ENCODE data around the gene FBXL13.

Gene FBXL13

DNA sequence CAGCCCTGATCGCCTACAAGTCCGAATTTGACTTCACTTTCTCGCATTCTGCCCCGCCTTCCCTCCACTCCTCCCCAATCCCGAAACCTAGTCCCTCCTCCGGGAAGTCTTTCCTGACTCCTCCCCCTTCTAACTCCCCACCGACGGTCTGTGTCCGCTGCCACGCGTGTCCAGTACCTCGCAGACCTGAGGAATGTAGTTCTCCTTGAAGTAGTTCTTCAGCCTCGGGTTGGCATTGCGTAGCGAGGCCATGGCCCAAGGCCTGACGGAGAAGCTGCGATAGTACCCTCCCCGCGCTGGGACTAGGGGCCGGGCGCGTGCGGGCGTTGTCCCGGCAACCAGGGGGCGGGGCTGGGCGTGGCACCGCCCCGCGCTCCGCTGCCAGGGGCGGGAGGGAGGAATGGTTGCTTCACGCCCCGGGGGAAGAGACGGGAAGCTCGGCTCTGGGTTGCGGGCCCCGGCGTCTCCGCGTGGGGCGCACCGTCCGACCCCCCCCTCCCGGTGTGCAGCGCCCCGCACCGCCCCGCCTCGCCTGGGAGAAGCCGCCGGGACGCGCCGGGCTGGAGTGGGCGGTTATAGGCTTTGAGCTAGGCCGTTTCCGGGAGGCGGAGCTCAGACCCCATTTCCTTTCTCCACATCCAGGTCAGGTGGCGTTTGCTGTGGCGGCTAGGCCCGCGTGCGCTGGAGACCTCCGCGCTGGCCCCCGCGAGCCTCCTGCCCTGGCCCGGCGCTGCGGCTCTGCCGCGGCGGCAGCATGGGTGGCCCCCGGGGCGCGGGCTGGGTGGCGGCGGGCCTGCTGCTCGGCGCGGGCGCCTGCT lies at the start of gene FBXL13, which contains the start of gene ARMC10:
Gene FBXL13, minus strand, starts transcription at position 278 of the 818 bp plus-strand sequence.
Gene ARMC10, plus strand, starts transcription at position 622 of the 818 bp plus-strand sequence. Its CDS starts 133 bp downstream, at position 755.
- peak; percentile 72 for DNase-seq (ENCODE audit: low read depth)
- H3K4me3 ChIP-seq (ENCODE audit: low read length), result peak within 1 kb of the TSS; percentile 89
- TF ChIP-seq, protein P1, sequence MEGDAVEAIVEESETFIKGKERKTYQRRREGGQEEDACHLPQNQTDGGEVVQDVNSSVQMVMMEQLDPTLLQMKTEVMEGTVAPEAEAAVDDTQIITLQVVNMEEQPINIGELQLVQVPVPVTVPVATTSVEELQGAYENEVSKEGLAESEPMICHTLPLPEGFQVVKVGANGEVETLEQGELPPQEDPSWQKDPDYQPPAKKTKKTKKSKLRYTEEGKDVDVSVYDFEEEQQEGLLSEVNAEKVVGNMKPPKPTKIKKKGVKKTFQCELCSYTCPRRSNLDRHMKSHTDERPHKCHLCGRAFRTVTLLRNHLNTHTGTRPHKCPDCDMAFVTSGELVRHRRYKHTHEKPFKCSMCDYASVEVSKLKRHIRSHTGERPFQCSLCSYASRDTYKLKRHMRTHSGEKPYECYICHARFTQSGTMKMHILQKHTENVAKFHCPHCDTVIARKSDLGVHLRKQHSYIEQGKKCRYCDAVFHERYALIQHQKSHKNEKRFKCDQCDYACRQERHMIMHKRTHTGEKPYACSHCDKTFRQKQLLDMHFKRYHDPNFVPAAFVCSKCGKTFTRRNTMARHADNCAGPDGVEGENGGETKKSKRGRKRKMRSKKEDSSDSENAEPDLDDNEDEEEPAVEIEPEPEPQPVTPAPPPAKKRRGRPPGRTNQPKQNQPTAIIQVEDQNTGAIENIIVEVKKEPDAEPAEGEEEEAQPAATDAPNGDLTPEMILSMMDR (conservative IDR thresholded peaks at IDR 0.05; ENCODE audit: low read depth, low read length), result no peak

DNA sequence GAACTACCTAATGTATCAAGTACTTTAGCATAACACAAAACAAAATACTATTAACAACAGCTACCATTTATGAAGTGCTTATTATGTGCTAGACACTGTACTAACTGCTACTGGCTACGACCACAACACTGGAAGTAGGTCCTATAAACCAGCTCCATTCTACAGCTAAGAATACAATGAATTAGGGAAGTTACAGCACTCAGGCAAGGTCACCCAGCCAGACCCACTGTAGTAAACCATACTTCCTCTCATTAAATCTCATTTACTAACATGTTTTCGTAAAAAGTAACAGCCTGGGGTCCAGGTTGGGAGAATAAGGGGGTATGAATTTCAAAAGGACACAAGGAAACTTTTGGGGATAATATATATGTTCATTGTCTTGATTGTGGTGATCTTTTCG lies 48.9 kb upstream of the FBXL13 start:
- TF ChIP-seq, protein P1 (conservative IDR thresholded peaks at IDR 0.05; ENCODE audit: low read depth, low read length), result no peak
- no peak overlapping the region for H3K4me3 ChIP-seq (ENCODE audit: low read length)
- DNase-seq (ENCODE audit: low read depth), result no peak

DNA sequence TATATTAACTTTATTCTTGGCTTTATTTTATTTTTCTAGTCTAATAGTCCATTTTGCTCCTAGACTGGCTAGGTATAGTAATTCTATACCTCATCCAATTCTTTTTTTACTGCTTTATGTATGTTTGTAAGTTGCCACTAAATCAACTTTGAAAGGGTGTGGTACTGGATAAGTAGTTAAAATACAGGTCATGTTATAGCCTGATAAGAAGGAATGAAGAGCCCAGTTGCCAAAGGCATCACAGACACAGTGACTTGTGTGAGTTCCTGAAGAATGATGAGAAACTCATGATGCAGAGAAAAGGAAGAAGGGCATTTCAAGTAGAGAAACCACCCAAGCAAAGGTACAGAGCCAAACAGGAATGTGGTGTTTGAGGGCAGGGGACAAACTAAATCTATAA lies 47.0 kb upstream of the FBXL13 start:
- no peak for DNase-seq (ENCODE audit: low read depth)
- TF ChIP-seq, protein P1 (conservative IDR thresholded peaks at IDR 0.05; ENCODE audit: low read depth, low read length), result no peak
- no peak overlapping the region for H3K4me3 ChIP-seq (ENCODE audit: low read length)

DNA sequence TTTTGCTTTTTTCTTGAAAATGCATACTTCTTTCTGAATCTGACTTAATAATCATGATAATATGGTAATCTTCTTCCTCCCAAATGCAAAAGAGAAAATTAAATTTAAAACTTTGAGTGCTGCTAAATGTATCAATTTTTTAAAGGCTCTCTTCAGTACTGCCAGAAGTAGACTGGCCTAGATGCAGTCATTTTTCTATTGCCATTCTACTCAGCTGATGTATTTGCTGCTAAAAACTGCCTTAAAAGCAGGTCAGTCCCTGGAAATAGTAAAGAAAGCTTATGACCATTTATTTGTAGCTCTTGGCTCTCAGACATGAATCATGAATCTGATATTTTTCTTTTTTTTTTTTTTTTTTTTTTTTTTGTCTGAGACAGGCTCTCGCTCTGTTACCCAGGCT lies 45.8 kb upstream of the FBXL13 start:
- DNase-seq (ENCODE audit: low read depth), result no peak
- H3K4me3 ChIP-seq (ENCODE audit: low read length), result no peak overlapping the region
- TF ChIP-seq, protein P1 (conservative IDR thresholded peaks at IDR 0.05; ENCODE audit: low read depth, low read length), result no peak

DNA sequence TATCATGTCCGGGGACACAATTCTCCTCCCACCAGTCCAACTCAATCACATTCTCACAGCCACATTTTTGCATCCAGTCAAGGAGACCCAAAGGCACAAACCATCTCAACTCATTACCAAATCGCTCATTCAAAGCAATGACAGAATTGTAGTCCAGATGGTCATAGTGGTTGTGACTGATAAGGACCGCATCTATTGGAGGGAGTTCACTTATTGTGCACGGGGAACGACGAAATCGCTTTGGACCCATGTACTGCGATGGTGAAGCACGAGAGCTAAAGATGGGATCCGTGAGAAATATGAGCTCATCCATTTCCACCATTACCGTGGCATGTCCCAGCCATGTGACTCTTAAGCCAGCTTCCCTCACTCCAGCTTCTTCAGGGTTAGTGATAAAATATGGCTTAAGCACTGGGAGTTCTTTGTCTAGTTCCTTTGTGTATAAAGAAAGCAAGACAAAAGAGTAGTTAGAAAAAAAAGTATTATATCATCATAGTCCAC lies 45.2 kb upstream of the FBXL13 start:
- TF ChIP-seq, protein P1 (conservative IDR thresholded peaks at IDR 0.05; ENCODE audit: low read depth, low read length), result no peak
- H3K4me3 ChIP-seq (ENCODE audit: low read length), result no peak overlapping the region
- DNase-seq (ENCODE audit: low read depth), result no peak

DNA sequence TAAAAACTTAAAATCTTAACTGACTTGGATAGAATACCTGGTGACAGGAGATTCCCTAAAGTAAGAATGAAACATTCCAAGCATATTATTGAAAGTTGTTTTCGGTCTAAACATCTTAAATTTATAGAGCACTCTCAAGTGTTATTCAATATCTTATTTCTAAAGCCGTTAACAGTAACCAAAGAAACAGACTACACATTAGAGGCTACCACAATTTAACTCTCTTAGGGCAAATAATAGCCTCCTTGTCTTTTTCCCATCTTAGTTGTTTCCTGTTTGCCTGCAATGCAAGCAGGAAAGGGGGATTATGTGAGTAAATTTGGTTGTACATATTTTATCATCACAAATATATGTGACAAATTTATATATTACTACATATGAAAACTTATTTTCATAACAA lies 42.9 kb upstream of the FBXL13 start:
- DNase-seq (ENCODE audit: low read depth), result no peak
- TF ChIP-seq, protein P1 (conservative IDR thresholded peaks at IDR 0.05; ENCODE audit: low read depth, low read length), result no peak
- H3K4me3 ChIP-seq (ENCODE audit: low read length), result no peak overlapping the region

DNA sequence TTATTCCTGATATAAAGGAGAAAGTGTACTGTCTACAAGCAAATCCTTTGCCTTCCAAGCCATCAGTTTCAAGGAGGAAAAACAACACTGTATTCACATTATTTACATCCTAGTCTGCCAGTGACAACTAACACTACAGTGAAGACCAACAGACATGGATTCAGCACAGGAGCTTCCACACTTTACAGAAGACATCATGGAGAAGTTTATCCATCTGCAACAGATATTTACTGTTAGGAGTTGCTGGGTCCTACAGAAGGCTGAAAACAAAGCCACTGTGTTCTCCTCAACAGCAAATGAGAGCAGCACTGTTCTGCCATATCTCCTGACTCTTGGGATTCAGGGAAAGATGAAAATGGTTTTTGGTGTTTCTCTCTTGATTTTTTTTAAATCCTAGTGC lies 42.4 kb upstream of the FBXL13 start:
- no peak for DNase-seq (ENCODE audit: low read depth)
- no peak overlapping the region for H3K4me3 ChIP-seq (ENCODE audit: low read length)
- TF ChIP-seq, protein P1 (conservative IDR thresholded peaks at IDR 0.05; ENCODE audit: low read depth, low read length), result no peak

Data from retinal pigment epithelial cell (primary cell).